Smooth muscle cell (in vitro differentiated cells): ENCODE measurements around the gene JAML. TPM values are rescaled to one million over a fixed set of nuclear protein-coding genes. Genes with fewer than 3 reads are reported as not detected.

ENCODE experiments used
- DNase-seq: peaks from one replicate; lab custom pipeline; 2025; ENCODE audit not compliant: unreplicated experiment; lab: John Stamatoyannopoulos, UW
- H2AFZ ChIP-seq: fragments of 200-600 bp; sonication (generic); 2 replicates; pipeline ENCODE4 v1.6.0; 2016; ENCODE audit warnings: antibody characterized with exemption, low read depth, mild to moderate bottlenecking
- H3F3A ChIP-seq: fragments of 200-600 bp; sonication (generic); 2 replicates; pipeline ENCODE4 v1.6.0; 2017; ENCODE audit warnings: antibody characterized with exemption, low read depth
- H3K27ac ChIP-seq: fragments of 200-600 bp; sonication (generic); 2 replicates; pipeline ENCODE4 v1.5.1; 2016; ENCODE audit warnings: low read depth, mild to moderate bottlenecking
- H3K27me3 ChIP-seq: fragments of 200-600 bp; sonication (generic); 2 replicates; pipeline ENCODE4 v1.6.1; 2016; ENCODE audit warnings: low read depth, mild to moderate bottlenecking
- H3K36me3 ChIP-seq: fragments of 200-600 bp; sonication (generic); 2 replicates; pipeline ENCODE4 v1.5.1; 2016; ENCODE audit warnings: low read depth
- H3K4me1 ChIP-seq: fragments of 200-600 bp; sonication (generic); 2 replicates; pipeline ENCODE4 v1.5.1; 2016; ENCODE audit warnings: low read depth
- H3K4me2 ChIP-seq: fragments of 200-600 bp; sonication (generic); 2 replicates; pipeline ENCODE4 v1.6.0; 2016; ENCODE audit warnings: mild to moderate bottlenecking
- H3K4me3 ChIP-seq: fragments of 200-600 bp; sonication (generic); 2 replicates; pipeline ENCODE4 v1.5.1; 2016; ENCODE audit warnings: mild to moderate bottlenecking
- H3K79me2 ChIP-seq: fragments of 200-600 bp; sonication (generic); 2 replicates; pipeline ENCODE4 v1.6.0; 2016; ENCODE audit warnings: low read depth, mild to moderate bottlenecking
- H3K9ac ChIP-seq: fragments of 200-600 bp; sonication (generic); 2 replicates; pipeline ENCODE4 v1.6.0; 2016; ENCODE audit warnings: low read depth
- H3K9me3 ChIP-seq: fragments of 200-600 bp; sonication (generic); replicated peaks from 2 replicates; pipeline ENCODE4 v1.5.1; 2016; ENCODE audit warnings: low read depth
- H4K20me1 ChIP-seq: fragments of 200-600 bp; sonication (generic); 2 replicates; pipeline ENCODE4 v1.6.0; 2016; ENCODE audit warnings: low read depth
- CTCF ChIP-seq: fragments of 200-600 bp; sonication (generic); IDR thresholded peaks from 2 replicates; pipeline ENCODE4 v1.5.1; 2017; ENCODE audit warnings: borderline replicate concordance, mild to moderate bottlenecking, antibody characterized with exemption; ENCODE audit not compliant: insufficient read depth, poor library complexity, severe bottlenecking
- WGBS: methylation state at CpG from one replicate; pipeline ENCODE4 v1.1.7; 2016; ENCODE audit warnings: low lambda C conversion rate; 5-methylcytosine and 5-hydroxymethylcytosine counted together
- polyA plus RNA-seq: library from polyadenylated mRNA; unstranded; fragments of >200 nt; fragmentation: Nextera tagmentation; extraction: Ambion mirVana; gene quantifications from 2 replicates; pipeline ENCODE4 v1.2.1, GENCODE V29; 2016
- total RNA-seq: library from RNA; depleted of rRNA; stranded (reverse); fragments of >200 nt; gene quantifications from 2 replicates; pipeline ENCODE4 v1.2.3, GENCODE V29; 2014

The JAML gene
- total and polyA plus RNA-seq, 2 experiments from 2014 or later, result not detected

- H3K27ac ChIP-seq, result no peak overlapping the region
- H3K4me1 ChIP-seq, result no peaks in the 10 kb centered on the region
- no peak overlapping the region for H3K4me2 ChIP-seq
- H3K9me3 ChIP-seq, result no peaks in the 10 kb centered on the region
- H4K20me1 ChIP-seq, result no peaks in the 10 kb centered on the region
- H3F3A ChIP-seq, result no peaks in the 10 kb centered on the region
- no peaks in the 10 kb centered on the region for H3K79me2 ChIP-seq
- no peak for DNase-seq
- no peak overlapping the region for H2AFZ ChIP-seq
- H3K36me3 ChIP-seq, result no peaks in the 10 kb centered on the region
- WGBS, result 85% methylated on average over 1 of the region's 1 CpG
- no peak for TF ChIP-seq CTCF
- H3K27me3 ChIP-seq, result peaks cover 66% of the 10 kb centered on the region
- H3K9ac ChIP-seq, result no peak overlapping the region
- H3K4me3 ChIP-seq, result no peak overlapping the region
Observed at GRCh38 chr11:118247041-118247440, 22.2 kb upstream of the JAML start.

DNA sequence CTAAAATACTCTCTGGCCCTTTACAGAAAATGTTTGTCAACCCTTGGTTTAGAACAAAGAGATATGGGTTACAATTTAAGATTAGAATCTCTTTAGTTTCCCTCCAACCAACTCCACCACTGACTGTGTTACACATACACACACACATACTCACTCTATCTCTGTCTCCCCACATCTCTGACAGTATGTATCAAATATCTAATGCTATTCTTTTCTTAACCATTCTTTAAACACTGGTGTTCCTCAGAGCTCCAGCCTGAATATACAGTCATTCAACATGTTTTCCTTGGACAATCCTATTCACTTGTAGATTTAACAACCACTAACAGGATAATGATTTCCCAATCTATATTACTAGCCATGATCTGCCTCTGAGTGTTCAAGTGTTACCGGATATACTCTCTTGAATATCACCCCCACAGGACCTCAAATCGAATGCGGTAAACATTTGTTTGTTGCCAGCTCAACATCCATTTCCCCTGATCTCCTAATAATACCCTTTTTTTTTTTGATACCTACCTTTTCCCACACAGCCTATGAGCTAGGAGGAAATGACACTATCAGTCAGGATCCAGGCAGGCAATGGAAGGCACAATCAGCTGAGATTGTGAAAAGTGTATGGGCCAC, 21.2 kb upstream of the JAML start:
- TF ChIP-seq CTCF, result no peak
- WGBS, result 92% methylated on average over 3 of the region's 3 CpGs

DNA sequence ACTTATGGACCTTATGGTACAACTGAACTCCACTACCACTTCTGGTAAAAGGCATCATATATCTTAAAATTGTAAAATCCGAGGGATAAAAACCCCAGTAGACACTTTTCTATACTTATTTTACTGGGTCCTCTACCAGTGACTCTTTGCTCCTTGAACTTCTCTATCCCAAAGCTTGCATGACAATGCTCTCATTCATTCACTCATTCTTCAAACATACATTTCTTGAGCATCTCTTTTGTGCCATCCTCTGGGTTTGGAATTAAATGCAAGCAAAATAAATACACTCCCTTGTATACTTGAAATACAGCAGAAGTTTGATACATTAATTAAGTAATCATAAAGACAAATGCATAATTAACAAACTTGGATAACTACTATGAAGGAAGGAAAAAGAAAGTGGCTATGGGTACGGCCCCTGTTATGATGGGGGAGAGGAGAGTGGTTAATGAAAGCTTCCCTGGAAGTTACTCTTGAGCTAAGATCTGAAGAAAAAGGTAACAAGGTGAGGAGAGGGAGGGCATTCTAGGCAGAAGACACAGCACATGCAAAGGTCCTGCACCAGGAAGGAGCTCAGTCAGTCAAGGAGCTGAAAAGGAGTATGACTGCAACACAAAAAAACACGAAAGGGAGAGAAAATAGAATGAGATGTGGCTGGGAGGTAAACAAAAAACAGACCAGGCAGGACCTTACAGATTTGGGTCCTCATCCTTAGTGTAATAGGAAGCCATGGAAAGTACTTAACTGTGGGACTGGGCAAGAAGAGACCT, 19.4 kb upstream of the JAML start:
- Histone ChIP-seq H3K4me2 (no peak overlapping the region), H3F3A (no peaks in the 10 kb centered on the region), H3K27me3 (peaks cover 63% of the 10 kb centered on the region), H3K27ac (no peak overlapping the region), H3K9ac (no peak overlapping the region), H4K20me1 (no peaks in the 10 kb centered on the region), H3K4me3 (no peak overlapping the region), H3K36me3 (no peaks in the 10 kb centered on the region), H3K79me2 (no peaks in the 10 kb centered on the region), H3K4me1 (no peaks in the 10 kb centered on the region), H2AFZ (no peak overlapping the region), H3K9me3 (no peaks in the 10 kb centered on the region)
- no peak for TF ChIP-seq CTCF
- no peak for DNase-seq
- WGBS, result 59% methylated on average over 3 of the region's 3 CpGs

More for the DNA sequence above, 21.2 kb upstream of the JAML start:
- Histone ChIP-seq H4K20me1 (no peaks in the 10 kb centered on the region), H3K27me3 (peaks cover 69% of the 10 kb centered on the region), H3F3A (no peaks in the 10 kb centered on the region), H3K4me3 (no peak overlapping the region), H3K27ac (no peak overlapping the region), H3K4me1 (no peaks in the 10 kb centered on the region), H2AFZ (no peak overlapping the region), H3K79me2 (no peaks in the 10 kb centered on the region), H3K36me3 (no peaks in the 10 kb centered on the region), H3K9ac (no peak overlapping the region), H3K4me2 (no peak overlapping the region), H3K9me3 (no peaks in the 10 kb centered on the region)
- DNase-seq, result no peak
